HepG2 (cell line): ENCODE data around the gene SMAD6. TPM values are rescaled to one million over a fixed set of nuclear protein-coding genes. Genes with fewer than 3 reads are reported as not detected.

Experiments used
- ATRX ChIP-seq: sonication (generic); formaldehyde crosslinking; IDR thresholded peaks from 2 replicates; pipeline ENCODE4 v1.4.0; 2020; ENCODE audit warnings: missing genetic modification reagents, borderline replicate concordance
- CAMTA2 ChIP-seq: sonication (generic); formaldehyde crosslinking; IDR thresholded peaks from 2 replicates; pipeline ENCODE4 v1.4.0; 2020; ENCODE audit warnings: mild to moderate bottlenecking, missing genetic modification reagents, borderline replicate concordance
- HINFP ChIP-seq: sonication (generic); formaldehyde crosslinking; IDR thresholded peaks from 2 replicates; pipeline ENCODE4 v1.4.0; 2020; ENCODE audit warnings: low read depth, mild to moderate bottlenecking, missing genetic modification reagents
- KLF12 ChIP-seq: sonication (generic); formaldehyde crosslinking; IDR thresholded peaks from 2 replicates; pipeline ENCODE4 v1.4.0; 2020; ENCODE audit warnings: missing genetic modification reagents, borderline replicate concordance
- MAFK ChIP-seq, 2 experiments: IDR thresholded peaks in 1 of 2; conservative IDR thresholded peaks in 1 of 2; 2 replicates each; pipeline ENCODE4 v1.6.1; 2011; ENCODE audit warnings: improper control_type of control experiment in 2 of 2, low read length in 2 of 2
- ZHX2 ChIP-seq, 2 experiments: sonication (generic) in 1 of 2; formaldehyde crosslinking in 1 of 2; IDR thresholded peaks; 2 replicates each; pipeline versions ENCODE4 v1.6.1 to v1.9.0; 2014 to 2022; ENCODE audit warnings: antibody characterized with exemption in 1 of 2, borderline replicate concordance in 1 of 2, inconsistent platforms in 1 of 2, low read depth in 1 of 2, missing genetic modification reagents in 1 of 2
- ZZZ3 ChIP-seq: sonication (generic); formaldehyde crosslinking; IDR thresholded peaks from 2 replicates; pipeline ENCODE4 v1.4.0; 2020; ENCODE audit warnings: missing genetic modification reagents, mild to moderate bottlenecking, borderline replicate concordance
- polyA plus RNA-seq, 8 experiments: library from polyadenylated mRNA; depleted of rRNA in 3 of 8; stranded (reverse) in 7 of 8; unstranded in 1 of 8; fragments of >200 nt; fragmentation: Illumina TruSeq in 4 of 8; extraction: Trizol in 4 of 8; gene quantifications; 2 replicates each; pipeline versions ENCODE4 v1.2.1 to v1.2.3, GENCODE V29; 2011 to 2016; ENCODE audit warnings: low read depth in 4 of 8, missing spikeins in 1 of 8, mixed read lengths in 1 of 8; ENCODE audit not compliant: insufficient read depth in 1 of 8
- total RNA-seq, 5 experiments: library from RNA; depleted of rRNA; stranded (reverse); fragments of >200 nt; fragmentation: Illumina TruSeq; extraction: Trizol; gene quantifications; 2 replicates each; pipeline ENCODE4 v1.2.3, GENCODE V29; 2016; ENCODE audit warnings: low read depth in 1 of 5

Gene SMAD6
- total and polyA plus RNA-seq, 2 of the 13 experiments (the other 11 are each of a cell fraction or from before 2014, with no cell fraction given): 3.3 to 4.4 TPM

GRCh38 chr15:66775127-66776105, 73.4 kb downstream of the SMAD6 start (continued):
- TF ChIP-seq ZHX2 (IDR thresholded peaks at IDR 0.05; ENCODE audit: low read depth) (no peak), ZHX2 (CRISPR knock-in tag; IDR thresholded peaks at IDR 0.05; ENCODE audit: borderline replicate concordance) (no peak), MAFK (conservative IDR thresholded peaks at IDR 0.05 in 1 of 2, IDR thresholded peaks at IDR 0.05 in 1 of 2; ENCODE audit: low read length in 2 of 2) (no peak), CAMTA2 (CRISPR knock-in tag) (no peak), ZZZ3 (no peak), KLF12 (no peak), HINFP (CRISPR knock-in tag) (no peak), ATRX (CRISPR knock-in tag) (no peak)
- TF ChIP-seq, all 625 proteins: peak for 0
